WTC11 (cell line): ENCODE data around the gene IQGAP2.

Source experiments
- CTCF ChIP-seq: fragments of 200-600 bp; IDR thresholded peaks from 2 replicates; pipeline ENCODE4 v1.8.0; 2022; ENCODE audit warnings: antibody characterized with exemption
- IRF1 ChIP-seq: sonication (generic); formaldehyde crosslinking; IDR thresholded peaks from 2 replicates; pipeline ENCODE4 v1.8.0; 2023; ENCODE audit warnings: missing genetic modification reagents
- IRF2 ChIP-seq: sonication (generic); formaldehyde crosslinking; IDR thresholded peaks from 2 replicates; pipeline ENCODE4 v1.8.0; 2022; ENCODE audit warnings: low read depth, missing genetic modification reagents, borderline replicate concordance
- MAX ChIP-seq: sonication (generic); formaldehyde crosslinking; IDR thresholded peaks from 2 replicates; pipeline ENCODE4 v1.8.0; 2022; ENCODE audit warnings: mild to moderate bottlenecking, missing genetic modification reagents
- MXD4 ChIP-seq: fragments of 250-450 bp; sonication (Bioruptor Pico); IDR thresholded peaks from 2 replicates; pipeline ENCODE4 v1.8.0; 2021; ENCODE audit warnings: mild to moderate bottlenecking, moderate library complexity, borderline replicate concordance
- NFYB ChIP-seq: sonication (generic); formaldehyde crosslinking; conservative IDR thresholded peaks from 2 replicates; pipeline ENCODE4 v1.8.0; 2022; ENCODE audit warnings: low read depth, missing genetic modification reagents
- NR2C2 ChIP-seq: sonication (generic); formaldehyde crosslinking; IDR thresholded peaks from 2 replicates; pipeline ENCODE4 v1.8.0; 2022; ENCODE audit warnings: mild to moderate bottlenecking, missing genetic modification reagents
- TCF7 ChIP-seq: sonication (generic); formaldehyde crosslinking; IDR thresholded peaks from 2 replicates; pipeline ENCODE4 v1.8.0; 2022; ENCODE audit warnings: mild to moderate bottlenecking, low read depth, missing genetic modification reagents, moderate library complexity

- no peak for TF ChIP-seq CTCF
- TF ChIP-seq NFYB (CRISPR knock-in tag): no peak
- no peak for TF ChIP-seq NR2C2 (CRISPR knock-in tag)
- no peak for TF ChIP-seq MAX (CRISPR knock-in tag)
- TF ChIP-seq TCF7 (CRISPR knock-in tag): no peak
- no peak for TF ChIP-seq IRF2 (CRISPR knock-in tag)
- TF ChIP-seq MXD4 (CRISPR knock-in tag): no peak
- TF ChIP-seq IRF1 (CRISPR knock-in tag): no peak
Observed at GRCh38 chr5:76579166-76579937, 176.3 kb downstream of the IQGAP2 start.
